Measurements from ENCODE around the gene PCDHB5. TPM values are rescaled to one million over a fixed set of nuclear protein-coding genes. Genes with fewer than 3 reads are reported as not detected.
A peak's percentile ranks its signal among the peaks of the same experiment; 100 is the strongest.
"Not testable (repeated sequence)": the region's sequence is repeated elsewhere in the genome, so short reads cannot be mapped to it uniquely, and the experiment has no call there.

Gene PCDHB5
- total RNA-seq, 1 donor from 2014 or later, result 0.63 TPM

DNA sequence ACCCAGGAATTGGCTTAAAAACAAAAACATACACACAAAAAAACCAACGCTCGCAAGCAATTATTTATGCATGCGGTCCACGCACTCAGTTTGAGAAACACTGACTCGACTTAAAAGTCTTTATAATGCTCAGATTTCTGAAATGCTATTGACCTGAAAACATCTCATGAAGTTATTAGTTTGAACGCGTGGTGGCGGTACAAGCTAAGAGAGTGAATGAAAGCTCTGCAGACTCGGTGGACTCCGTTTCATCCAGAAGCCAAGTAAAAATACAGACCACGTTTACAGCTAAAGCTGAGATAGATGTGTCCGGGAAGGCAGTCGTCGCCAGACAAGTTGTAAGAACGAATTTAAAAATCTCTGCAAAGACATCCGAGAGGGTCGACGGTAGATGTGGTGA is 14.8 kb downstream of the PCDHB5 start, which contains the start of gene PCDHB6:
PCDHB6 (plus strand) TSS at position 246 of the 400 bp plus-strand sequence. CDS start 201 bp downstream, outside the sequence.
- DNase-seq (ENCODE audit: low read depth), result no peak
- peak within 1 kb of the TSS; percentile 5 for H3K4me3 ChIP-seq (ENCODE audit: low read depth, low read length)
- TF ChIP-seq, protein P1, sequence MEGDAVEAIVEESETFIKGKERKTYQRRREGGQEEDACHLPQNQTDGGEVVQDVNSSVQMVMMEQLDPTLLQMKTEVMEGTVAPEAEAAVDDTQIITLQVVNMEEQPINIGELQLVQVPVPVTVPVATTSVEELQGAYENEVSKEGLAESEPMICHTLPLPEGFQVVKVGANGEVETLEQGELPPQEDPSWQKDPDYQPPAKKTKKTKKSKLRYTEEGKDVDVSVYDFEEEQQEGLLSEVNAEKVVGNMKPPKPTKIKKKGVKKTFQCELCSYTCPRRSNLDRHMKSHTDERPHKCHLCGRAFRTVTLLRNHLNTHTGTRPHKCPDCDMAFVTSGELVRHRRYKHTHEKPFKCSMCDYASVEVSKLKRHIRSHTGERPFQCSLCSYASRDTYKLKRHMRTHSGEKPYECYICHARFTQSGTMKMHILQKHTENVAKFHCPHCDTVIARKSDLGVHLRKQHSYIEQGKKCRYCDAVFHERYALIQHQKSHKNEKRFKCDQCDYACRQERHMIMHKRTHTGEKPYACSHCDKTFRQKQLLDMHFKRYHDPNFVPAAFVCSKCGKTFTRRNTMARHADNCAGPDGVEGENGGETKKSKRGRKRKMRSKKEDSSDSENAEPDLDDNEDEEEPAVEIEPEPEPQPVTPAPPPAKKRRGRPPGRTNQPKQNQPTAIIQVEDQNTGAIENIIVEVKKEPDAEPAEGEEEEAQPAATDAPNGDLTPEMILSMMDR (conservative IDR thresholded peaks at IDR 0.05; ENCODE audit: low read depth, low read length), result peak; percentile 19

DNA sequence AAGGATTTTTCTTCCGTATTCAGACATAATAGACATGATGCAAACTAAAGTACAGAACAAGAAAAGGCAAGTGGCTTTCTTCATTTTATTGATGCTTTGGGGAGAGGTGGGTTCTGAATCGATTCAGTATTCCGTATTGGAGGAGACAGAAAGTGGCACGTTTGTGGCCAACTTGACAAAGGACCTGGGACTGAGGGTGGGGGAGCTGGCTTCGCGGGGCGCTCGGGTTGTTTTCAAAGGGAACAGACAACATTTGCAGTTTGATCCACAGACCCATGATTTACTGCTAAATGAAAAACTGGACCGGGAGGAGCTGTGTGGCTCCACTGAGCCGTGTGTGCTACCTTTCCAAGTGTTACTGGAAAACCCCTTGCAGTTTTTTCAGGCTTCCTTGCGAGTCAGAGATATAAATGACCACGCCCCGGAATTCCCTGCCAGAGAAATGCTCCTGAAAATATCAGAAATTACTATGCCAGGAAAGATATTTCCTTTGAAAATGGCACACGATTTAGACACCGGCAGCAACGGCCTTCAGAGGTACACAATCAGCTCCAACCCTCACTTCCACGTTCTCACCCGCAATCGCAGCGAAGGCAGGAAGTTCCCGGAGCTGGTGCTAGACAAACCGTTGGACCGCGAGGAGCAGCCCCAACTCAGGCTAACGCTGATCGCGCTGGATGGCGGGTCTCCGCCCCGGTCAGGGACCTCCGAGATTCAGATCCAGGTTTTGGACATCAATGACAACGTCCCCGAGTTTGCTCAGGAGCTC is 15.4 kb downstream of the PCDHB5 start:
- TF ChIP-seq, protein P1 (conservative IDR thresholded peaks at IDR 0.05; ENCODE audit: low read depth, low read length), result no peak
- peak overlapping the region; percentile 5 for H3K4me3 ChIP-seq (ENCODE audit: low read depth, low read length)
- no peak for DNase-seq (ENCODE audit: low read depth)

DNA sequence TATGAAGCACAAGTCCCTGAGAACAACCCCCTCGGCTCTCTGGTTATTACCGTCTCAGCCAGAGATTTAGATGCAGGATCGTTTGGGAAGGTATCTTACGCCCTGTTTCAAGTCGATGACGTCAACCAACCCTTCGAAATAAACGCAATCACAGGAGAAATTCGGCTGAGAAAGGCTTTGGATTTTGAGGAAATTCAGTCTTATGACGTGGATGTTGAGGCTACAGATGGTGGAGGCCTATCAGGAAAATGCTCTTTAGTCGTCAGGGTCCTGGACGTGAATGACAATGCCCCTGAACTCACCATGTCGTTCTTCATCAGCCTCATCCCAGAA is 16.0 kb downstream of the PCDHB5 start:
- no peak overlapping the region for H3K4me3 ChIP-seq (ENCODE audit: low read depth, low read length)
- no peak for DNase-seq (ENCODE audit: low read depth)
- TF ChIP-seq, protein P1 (conservative IDR thresholded peaks at IDR 0.05; ENCODE audit: low read depth, low read length), result no peak

DNA sequence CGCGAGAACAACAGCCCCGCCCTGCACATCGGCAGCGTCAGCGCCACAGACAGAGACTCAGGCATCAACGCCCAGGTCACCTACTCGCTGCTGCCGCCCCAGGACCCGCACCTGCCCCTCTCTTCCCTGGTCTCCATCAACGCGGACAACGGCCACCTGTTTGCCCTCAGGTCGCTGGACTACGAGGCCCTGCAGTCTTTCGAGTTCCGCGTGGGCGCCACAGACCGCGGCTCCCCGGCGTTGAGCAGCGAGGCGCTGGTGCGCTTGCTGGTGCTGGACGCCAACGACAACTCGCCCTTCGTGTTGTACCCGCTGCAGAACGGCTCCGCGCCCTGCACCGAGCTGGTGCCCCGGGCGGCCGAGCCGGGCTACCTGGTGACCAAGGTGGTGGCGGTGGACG is 16.6 kb downstream of the PCDHB5 start:
- not testable (repeated sequence) for H3K4me3 ChIP-seq (ENCODE audit: low read depth, low read length); DNase-seq (ENCODE audit: low read depth)

DNA sequence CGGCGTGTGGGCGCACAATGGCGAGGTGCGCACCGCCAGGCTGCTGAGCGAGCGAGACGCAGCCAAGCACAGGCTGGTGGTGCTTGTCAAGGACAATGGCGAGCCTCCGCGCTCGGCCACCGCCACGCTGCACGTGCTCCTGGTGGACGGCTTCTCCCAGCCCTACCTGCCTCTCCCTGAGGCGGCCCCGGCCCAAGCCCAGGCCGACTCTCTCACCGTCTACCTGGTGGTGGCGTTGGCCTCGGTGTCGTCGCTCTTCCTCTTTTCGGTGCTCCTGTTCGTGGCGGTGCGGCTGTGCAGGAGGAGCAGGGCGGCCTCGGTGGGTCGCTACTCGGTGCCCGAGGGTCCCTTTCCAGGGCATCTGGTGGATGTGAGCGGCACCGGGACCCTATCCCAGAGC is 17.1 kb downstream of the PCDHB5 start:
- not testable (repeated sequence) for H3K4me3 ChIP-seq (ENCODE audit: low read depth, low read length); DNase-seq (ENCODE audit: low read depth)

DNA sequence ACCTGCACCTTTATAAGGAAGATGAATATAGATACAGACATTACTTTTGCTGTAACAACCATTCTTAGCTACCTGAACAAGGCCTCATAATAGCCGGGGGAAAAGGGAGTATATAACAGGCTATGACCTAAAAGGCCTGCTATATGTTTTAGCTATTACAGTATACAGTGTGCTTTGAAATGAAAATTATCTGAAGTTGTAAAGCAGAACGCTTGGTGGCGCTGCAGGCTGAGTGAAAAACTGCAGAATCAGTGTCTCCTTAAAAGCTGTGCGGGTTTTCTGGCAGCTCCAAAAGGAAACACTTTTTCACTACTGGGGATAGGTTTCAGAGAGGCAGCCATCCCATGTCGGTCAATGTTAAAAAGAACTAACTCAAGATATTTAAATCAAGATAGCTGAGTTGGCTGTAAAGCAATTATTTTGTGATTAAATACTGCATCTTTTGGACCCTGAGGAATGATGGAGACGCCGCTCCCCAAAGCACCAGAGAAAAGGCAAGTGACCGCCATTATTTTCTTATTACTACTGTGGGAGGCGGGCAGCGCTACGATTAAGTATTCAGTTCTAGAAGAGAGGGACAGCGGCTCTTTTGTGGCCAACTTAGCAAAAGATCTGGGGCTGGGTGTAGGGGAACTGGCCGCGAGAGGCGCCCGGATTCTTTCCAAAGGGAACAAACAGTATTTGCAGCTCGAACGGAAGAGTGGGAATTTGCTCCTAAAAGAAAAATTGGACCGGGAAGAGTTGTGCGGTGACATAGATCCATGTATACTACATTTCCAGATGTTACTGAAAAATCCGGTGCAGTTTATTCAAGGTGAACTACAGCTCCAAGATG is 20.8 kb downstream of the PCDHB5 start:
- DNase-seq (ENCODE audit: low read depth), result no peak
- TF ChIP-seq, protein P1 (conservative IDR thresholded peaks at IDR 0.05; ENCODE audit: low read depth, low read length), result no peak
- H3K4me3 ChIP-seq (ENCODE audit: low read depth, low read length), result no peak overlapping the region

DNA sequence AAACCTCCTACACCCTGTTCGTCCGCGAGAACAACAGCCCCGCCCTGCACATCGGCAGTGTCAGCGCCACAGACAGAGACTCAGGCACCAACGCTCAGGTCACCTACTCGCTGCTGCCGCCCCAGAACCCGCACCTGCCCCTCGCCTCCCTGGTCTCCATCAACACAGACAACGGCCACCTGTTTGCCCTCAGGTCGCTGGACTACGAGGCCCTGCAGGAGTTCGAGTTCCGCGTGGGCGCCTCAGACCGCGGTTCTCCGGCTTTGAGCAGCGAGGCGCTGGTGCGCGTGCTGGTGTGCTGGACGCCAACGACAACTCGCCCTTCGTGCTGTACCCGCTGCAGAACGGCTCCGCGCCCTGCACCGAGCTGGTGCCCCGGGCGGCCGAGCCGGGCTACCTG is 22.4 kb downstream of the PCDHB5 start:
- H3K4me3 ChIP-seq (ENCODE audit: low read depth, low read length), result not testable (repeated sequence)

DNA sequence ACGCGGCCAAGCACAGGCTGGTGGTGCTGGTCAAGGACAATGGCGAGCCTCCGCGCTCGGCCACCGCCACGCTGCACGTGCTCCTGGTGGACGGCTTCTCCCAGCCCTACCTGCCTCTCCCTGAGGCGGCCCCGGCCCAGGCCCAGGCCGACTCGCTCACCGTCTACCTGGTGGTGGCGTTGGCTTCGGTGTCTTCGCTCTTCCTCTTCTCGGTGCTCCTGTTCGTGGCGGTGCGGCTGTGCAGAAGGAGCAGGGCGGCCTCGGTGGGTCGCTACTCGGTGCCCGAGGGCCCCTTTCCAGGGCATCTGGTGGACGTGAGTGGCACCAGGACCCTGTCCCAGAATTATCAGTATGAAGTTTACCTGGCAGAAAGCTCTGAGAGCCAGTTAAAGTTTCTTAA is 22.9 kb downstream of the PCDHB5 start:
- not testable (repeated sequence) for DNase-seq (ENCODE audit: low read depth); H3K4me3 ChIP-seq (ENCODE audit: low read depth, low read length)

More for the DNA sequence above, 22.4 kb downstream of the PCDHB5 start:
- DNase-seq (ENCODE audit: low read depth), result not testable (repeated sequence)

Measured in epithelial cell of proximal tubule (primary cell).